ENCODE data around the gene SPINK2.

- TF ChIP-seq TAF1 (IDR thresholded peaks at IDR 0.05; ENCODE audit: low read depth), result no peak
- no peak for TF ChIP-seq NFIC (IDR thresholded peaks at IDR 0.05)
- TF ChIP-seq, protein P1, sequence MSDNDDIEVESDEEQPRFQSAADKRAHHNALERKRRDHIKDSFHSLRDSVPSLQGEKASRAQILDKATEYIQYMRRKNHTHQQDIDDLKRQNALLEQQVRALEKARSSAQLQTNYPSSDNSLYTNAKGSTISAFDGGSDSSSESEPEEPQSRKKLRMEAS (IDR thresholded peaks at IDR 0.05), result no peak
- TF ChIP-seq TEAD4 (IDR thresholded peaks at IDR 0.05), result no peak
- TF ChIP-seq YY1 (IDR thresholded peaks at IDR 0.05; ENCODE audit: low read depth), result no peak
- TF ChIP-seq EP300 (IDR thresholded peaks at IDR 0.05; ENCODE audit: borderline replicate concordance), result no peak
- TF ChIP-seq, protein P2, sequence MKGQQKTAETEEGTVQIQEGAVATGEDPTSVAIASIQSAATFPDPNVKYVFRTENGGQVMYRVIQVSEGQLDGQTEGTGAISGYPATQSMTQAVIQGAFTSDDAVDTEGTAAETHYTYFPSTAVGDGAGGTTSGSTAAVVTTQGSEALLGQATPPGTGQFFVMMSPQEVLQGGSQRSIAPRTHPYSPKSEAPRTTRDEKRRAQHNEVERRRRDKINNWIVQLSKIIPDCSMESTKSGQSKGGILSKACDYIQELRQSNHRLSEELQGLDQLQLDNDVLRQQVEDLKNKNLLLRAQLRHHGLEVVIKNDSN (IDR thresholded peaks at IDR 0.05), result no peak
- no peak for TF ChIP-seq CEBPB (IDR thresholded peaks at IDR 0.05)
- no peak for TF ChIP-seq TCF12 (IDR thresholded peaks at IDR 0.05; ENCODE audit: low read depth)
- no peak for TF ChIP-seq REST (IDR thresholded peaks at IDR 0.05; ENCODE audit: low read depth)
- no peak for TF ChIP-seq RAD21 (IDR thresholded peaks at IDR 0.05; ENCODE audit: low read depth)
- no peak for TF ChIP-seq FOXM1 (IDR thresholded peaks at IDR 0.05; ENCODE audit: borderline replicate concordance, low read depth)
- TF ChIP-seq ZBTB7A (IDR thresholded peaks at IDR 0.05; ENCODE audit: low read depth), result no peak
Measured at GRCh38 chr4:56787380-56787779, 34.1 kb downstream of the SPINK2 start.
